HG03354 (cell line): ENCODE results near the gene NCL.
A peak's percentile ranks its signal among the peaks of the same experiment; 100 is the strongest.
"Not testable (repeated sequence)": the region's sequence is repeated elsewhere in the genome, so short reads cannot be mapped to it uniquely, and the experiment has no call there.

ENCODE experiments used
- ATAC-seq: cut with Tn5 transposase; IDR thresholded peaks from one replicate; pipeline ENCODE4 v1.9.1; 2021; ENCODE audit warnings: mild to moderate bottlenecking; ENCODE audit not compliant: unreplicated experiment, poor library complexity, severe bottlenecking

NCL gene

GRCh38 chr2:231449503-231450054, 14.7 kb downstream of the NCL start:
- ATAC-seq, result no peak

- ATAC-seq, result no peak
These were observed 27.3 kb downstream of the NCL start for GRCh38 chr2:231436957-231437356.

DNA sequence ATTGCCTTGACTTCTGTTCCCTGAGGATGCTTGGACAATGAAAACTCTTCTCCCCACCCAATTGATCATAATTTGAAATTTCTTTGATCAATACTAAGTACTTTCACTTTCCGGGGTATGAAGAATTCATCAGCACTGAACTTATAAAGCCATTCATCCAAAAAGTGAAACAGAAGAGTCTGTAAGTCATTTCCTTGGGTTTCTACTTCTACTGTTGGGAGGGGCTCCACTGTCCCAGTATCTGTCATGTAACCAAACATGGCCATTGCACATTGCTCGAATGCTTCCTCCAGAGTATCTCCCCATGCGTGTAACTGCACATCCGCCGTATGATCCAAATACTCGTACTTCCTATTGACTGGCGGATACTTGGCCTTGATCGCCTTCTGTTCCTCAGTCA, 30.3 kb downstream of the NCL start:
- no peak for ATAC-seq

GRCh38 chr2:231431606-231432005, 32.7 kb downstream of the NCL start:
- ATAC-seq, result no peak

GRCh38 chr2:231430437-231430836, 33.8 kb downstream of the NCL start:
- ATAC-seq, result not testable (repeated sequence)

DNA sequence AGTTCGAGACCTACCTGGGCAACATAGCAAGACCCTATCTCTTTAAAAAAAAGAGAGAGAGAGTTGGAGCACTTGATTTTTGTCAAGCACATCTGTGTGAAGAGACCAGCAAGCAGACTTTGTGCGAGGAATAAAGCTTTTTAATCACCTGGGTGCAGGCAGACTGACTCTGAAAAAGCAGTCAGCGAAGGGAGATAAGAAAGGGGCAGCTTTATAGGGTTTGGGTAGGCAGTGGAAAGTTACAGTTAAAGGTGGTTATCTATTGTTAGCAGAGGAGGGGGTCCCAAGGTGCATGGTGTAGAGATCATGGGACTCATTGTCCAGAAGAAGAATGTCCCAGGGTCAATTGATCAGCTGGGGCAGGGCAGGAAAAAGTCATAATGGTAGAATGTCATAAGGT, 34.4 kb downstream of the NCL start:
- no peak for ATAC-seq

- ATAC-seq, result no peak
These were observed 35.1 kb downstream of the NCL start for GRCh38 chr2:231429152-231429551.

DNA sequence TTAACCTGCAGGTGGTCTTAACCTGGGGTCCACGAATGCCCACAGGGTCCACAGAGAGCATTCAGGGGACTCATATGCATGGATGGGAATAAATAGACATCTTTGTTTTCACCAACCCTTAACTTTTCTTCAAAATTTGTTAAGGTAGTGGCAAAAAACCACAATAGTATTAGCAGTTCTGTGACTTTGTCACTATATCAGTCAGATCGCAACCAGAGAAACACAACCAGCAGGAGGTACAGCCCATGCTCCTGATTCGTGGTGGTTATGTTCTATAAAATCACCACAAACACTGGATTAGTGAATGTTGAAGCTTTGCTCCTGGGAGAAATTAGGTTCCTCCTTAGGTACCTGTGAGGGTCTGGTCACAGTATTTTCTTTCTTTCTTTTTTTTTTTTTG, 37.2 kb downstream of the NCL start:
- no peak for ATAC-seq

- ATAC-seq, result no peak
These were observed 38.2 kb downstream of the NCL start for GRCh38 chr2:231425811-231426703.

GRCh38 chr2:231425291-231425810, 38.9 kb downstream of the NCL start:
- ATAC-seq, result no peak

DNA sequence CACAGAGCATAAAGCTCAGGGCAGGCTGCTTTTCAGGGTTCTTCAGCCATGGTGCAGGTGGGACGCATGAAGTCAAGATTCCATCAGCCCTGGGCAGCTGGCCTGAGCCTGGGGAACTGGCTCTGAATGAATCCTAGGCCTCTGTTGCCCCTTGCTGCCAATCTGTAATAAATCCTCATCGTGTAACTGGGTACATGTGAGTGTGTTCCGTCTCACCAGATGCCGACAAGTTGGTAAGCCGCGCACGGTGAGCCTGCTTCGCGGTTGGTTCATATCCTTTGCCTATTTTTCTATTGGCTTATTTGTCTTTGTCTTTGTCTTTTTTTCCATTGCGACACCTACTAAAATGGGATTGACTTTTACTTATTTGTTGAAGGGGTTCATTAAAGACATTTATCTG, 41.1 kb downstream of the NCL start:
- no peak for ATAC-seq

DNA sequence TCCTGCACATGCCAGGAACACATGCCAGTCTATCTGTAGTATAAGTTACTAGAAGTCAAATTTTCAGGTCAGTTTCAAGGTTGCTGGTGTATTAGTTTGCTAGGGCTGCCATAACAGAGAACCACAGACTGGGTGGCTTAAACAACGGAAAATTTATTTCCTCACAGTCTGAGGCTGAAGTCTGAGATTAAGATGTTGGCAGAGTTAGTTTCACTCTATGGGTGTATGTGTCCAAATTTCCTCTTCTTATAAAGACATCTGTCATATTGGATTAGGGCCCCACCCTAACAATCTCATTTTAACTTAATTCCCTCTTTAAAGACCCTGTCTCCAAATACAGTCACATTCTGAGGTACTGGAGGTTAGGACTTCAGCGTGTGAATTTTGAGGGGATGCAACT, 42.2 kb downstream of the NCL start:
- ATAC-seq, result no peak

DNA sequence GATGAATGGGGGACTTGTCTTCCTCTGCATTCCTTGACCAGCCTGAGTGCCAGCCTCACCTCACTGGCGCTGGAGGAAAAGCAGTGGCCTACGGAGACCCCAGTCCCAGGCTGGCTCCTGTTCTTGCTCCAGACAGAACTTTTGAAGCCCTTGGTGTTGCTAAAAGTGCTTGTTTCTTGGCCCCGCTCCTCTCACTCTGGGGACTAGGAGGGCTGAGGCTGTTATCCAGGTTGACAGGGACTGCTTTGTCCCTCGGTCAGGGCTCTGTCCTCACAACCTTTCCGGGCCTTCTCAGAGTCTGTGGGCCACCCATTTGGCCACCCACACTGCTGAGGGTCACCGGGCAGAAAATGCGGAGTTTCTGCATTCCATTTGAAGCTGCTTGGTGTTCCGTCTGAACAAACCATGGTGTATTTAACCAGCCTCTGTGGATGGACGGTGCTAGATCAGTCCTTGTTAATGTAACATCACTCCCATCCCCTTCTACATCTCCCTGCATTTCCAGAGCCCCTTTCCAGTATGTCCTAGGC, 43.2 kb downstream of the NCL start:
- no peak for ATAC-seq

- no peak for ATAC-seq
These were observed 45.3 kb downstream of the NCL start for GRCh38 chr2:231418820-231419640.

- ATAC-seq, result no peak
These were observed 49.3 kb downstream of the NCL start for GRCh38 chr2:231415029-231415428.

DNA sequence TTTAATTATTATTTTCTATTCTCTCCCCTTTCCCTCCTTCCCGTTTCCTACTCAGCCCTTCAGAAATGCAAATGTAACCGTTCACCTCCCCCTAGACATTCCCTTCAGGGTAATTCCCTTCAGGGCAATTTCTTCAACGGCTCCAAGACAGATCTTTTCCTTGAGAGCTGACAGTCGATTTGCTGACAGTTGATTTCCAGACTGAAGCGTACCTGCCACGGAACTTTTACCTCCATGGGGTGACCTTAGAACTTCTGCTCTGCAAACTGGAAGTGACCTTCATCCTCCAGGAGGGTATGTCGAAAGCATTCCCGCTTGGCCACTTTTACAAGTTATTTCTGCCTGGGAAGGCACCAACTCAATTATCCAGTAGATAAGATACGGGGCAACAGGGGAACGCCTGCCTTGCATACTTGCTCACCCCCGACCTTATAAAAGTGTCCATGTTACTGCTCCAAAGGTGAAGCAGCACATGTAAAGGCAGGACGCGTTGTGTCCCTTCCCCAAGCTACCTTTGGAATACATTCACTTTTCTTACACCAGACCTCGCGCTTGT, 50.3 kb downstream of the NCL start:
- no peak for ATAC-seq

DNA sequence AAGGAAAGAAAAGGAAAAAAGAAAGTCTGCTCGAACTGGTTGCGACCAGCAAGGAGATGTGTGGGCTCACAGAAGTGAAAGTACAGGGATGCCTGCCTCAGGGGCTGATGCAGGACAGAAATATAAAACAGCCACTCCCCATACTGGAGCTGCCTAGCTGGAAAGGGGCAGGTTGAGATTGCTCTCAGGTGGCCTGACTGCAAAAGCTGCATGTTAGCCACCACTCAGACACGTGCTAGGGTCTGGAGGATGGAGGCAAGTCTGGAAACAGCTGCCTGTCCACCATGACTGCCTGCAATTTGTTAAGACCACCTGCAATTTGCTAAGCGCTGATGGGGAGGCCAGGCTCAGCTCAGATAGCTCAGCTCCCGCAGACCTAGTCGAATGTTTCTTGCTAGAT, 50.8 kb downstream of the NCL start:
- no peak for ATAC-seq

DNA sequence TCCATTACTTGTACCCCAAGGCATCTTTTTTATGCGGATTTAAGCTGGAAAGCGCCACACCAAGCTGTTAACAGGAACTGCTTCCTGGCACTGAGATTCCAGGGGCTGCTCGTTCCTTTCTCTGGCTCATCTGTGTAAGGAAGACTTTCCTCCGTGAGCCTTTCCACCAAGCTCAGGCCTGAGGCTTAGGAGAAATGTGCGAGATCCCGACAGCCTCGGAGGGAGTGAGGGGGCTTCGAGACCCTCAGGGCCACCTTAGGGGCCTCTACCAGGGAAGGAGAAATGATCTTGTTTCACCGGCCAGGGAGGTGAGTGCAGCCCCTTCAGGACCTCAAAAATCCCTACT, 51.7 kb downstream of the NCL start:
- no peak for ATAC-seq

DNA sequence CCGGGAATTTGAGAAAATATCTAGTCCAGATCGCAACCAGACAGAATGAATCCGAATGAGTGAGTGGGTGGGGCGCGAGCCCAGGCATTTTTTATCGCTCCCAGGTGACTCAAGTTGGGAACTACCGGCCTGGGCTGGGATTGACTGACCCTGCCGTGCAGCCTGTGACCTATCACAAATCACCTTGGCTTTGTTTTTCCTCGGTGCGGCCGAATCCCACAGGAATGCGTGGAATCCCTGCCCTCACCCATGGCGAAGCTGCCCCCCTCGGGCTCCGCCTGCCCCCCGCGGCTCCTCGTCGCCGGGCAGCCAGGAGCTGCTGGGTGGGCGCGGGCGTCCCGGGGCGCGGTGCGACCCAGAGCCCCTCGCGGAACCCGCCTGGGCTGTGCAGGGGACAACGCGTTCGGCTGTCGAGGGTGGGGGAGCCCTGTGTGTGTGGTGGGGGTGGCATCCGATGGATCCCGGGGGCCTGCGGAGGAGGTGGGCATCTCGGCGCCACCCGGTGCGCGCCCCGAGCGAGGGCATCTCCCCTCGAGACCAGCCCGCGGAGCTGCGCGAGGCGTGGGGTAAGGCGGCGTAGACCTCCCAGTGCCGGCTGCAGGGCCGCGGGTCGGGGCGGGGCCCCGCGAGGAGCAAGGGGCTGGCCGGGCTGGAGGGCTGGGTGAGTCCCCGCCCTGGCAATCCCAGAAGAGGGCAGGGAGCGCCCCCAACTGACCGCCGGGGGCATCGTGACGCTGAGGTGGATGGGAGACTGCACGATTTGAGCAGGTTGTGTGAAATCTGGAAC, 52.3 kb downstream of the NCL start:
- ATAC-seq, result peak; percentile 97
